ENCODE data around the gene CDH13. TPM values are rescaled to one million over a fixed set of nuclear protein-coding genes. Genes with fewer than 3 reads are reported as not detected.

Gene CDH13
- total RNA-seq, 1 donor, result 102 TPM

GRCh38 chr16:83794860-83795554, 1168.2 kb downstream of the CDH13 start:
- TF ChIP-seq, protein P1, sequence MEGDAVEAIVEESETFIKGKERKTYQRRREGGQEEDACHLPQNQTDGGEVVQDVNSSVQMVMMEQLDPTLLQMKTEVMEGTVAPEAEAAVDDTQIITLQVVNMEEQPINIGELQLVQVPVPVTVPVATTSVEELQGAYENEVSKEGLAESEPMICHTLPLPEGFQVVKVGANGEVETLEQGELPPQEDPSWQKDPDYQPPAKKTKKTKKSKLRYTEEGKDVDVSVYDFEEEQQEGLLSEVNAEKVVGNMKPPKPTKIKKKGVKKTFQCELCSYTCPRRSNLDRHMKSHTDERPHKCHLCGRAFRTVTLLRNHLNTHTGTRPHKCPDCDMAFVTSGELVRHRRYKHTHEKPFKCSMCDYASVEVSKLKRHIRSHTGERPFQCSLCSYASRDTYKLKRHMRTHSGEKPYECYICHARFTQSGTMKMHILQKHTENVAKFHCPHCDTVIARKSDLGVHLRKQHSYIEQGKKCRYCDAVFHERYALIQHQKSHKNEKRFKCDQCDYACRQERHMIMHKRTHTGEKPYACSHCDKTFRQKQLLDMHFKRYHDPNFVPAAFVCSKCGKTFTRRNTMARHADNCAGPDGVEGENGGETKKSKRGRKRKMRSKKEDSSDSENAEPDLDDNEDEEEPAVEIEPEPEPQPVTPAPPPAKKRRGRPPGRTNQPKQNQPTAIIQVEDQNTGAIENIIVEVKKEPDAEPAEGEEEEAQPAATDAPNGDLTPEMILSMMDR (IDR thresholded peaks at IDR 0.05; ENCODE audit: extremely low read depth, low read depth, low read length), result no peak
- H3K79me2 ChIP-seq (ENCODE audit: insufficient read depth, low read length), result no peaks in the 10 kb centered on the region
- H3K9me3 ChIP-seq (ENCODE audit: low read depth, low read length), result peaks cover 2% of the 10 kb centered on the region
- no peaks in the 10 kb centered on the region for H3K36me3 ChIP-seq (ENCODE audit: insufficient read depth, low read length)
- no peak overlapping the region for H3K27ac ChIP-seq (ENCODE audit: low read depth, low read length)
- DNase-seq (ENCODE audit: insufficient read length, low spot score, missing footprints), result no peak
- no peak overlapping the region for H2AFZ ChIP-seq (ENCODE audit: low read length)
- no peaks in the 10 kb centered on the region for H4K20me1 ChIP-seq (ENCODE audit: insufficient read depth, low read length)
- no peak overlapping the region for H3K4me3 ChIP-seq (ENCODE audit: insufficient read depth, low read length)
- no peaks in the 10 kb centered on the region for H3K27me3 ChIP-seq (ENCODE audit: insufficient read depth, low read length)
- H3K4me1 ChIP-seq (ENCODE audit: insufficient read depth, low read length), result no peaks in the 10 kb centered on the region
- H3K4me2 ChIP-seq (ENCODE audit: insufficient read depth, low read length), result no peak overlapping the region

GRCh38 chr16:83797013-83797412, 1170.2 kb downstream of the CDH13 start:
- H3K4me1 ChIP-seq (ENCODE audit: insufficient read depth, low read length), result peaks cover 1% of the 10 kb centered on the region
- H4K20me1 ChIP-seq (ENCODE audit: insufficient read depth, low read length), result no peaks in the 10 kb centered on the region
- peaks cover 1% of the 10 kb centered on the region for H3K27me3 ChIP-seq (ENCODE audit: insufficient read depth, low read length)

DNA sequence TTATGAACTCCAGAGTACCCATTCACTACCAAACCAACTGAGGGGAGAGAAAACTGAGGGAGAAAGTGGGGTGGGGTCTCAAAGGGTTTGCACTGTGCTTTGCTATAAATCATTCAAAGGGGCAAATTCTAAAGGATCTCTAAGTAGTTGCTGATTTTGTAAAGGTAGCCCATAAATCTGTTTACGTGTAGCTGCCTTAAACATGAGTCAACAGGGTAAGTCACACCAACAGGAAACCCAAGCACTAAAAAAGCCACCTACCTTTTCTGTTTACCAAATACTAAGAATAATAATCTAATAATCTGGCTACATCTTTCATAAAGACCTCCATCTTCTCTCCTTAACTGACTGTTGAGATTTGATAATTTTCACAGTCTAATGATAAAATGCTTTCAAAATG, 1172.6 kb downstream of the CDH13 start:
- no peaks in the 10 kb centered on the region for H4K20me1 ChIP-seq (ENCODE audit: insufficient read depth, low read length)
- DNase-seq (ENCODE audit: insufficient read length, low spot score, missing footprints), result no peak
- no peak overlapping the region for H3K4me2 ChIP-seq (ENCODE audit: insufficient read depth, low read length)
- no peak overlapping the region for H3K4me3 ChIP-seq (ENCODE audit: insufficient read depth, low read length)
- H3K36me3 ChIP-seq (ENCODE audit: insufficient read depth, low read length), result no peaks in the 10 kb centered on the region
- H2AFZ ChIP-seq (ENCODE audit: low read length), result no peak overlapping the region
- no peaks in the 10 kb centered on the region for H3K79me2 ChIP-seq (ENCODE audit: insufficient read depth, low read length)
- TF ChIP-seq, protein P1 (IDR thresholded peaks at IDR 0.05; ENCODE audit: extremely low read depth, low read depth, low read length), result no peak
- H3K4me1 ChIP-seq (ENCODE audit: insufficient read depth, low read length), result peaks cover 7% of the 10 kb centered on the region
- no peak overlapping the region for H3K27ac ChIP-seq (ENCODE audit: low read depth, low read length)
- no peaks in the 10 kb centered on the region for H3K9me3 ChIP-seq (ENCODE audit: low read depth, low read length)
- peaks cover 5% of the 10 kb centered on the region for H3K27me3 ChIP-seq (ENCODE audit: insufficient read depth, low read length)

More at GRCh38 chr16:83797013-83797412, 1170.2 kb downstream of the CDH13 start:
- no peak overlapping the region for H3K4me2 ChIP-seq (ENCODE audit: insufficient read depth, low read length)
- H3K79me2 ChIP-seq (ENCODE audit: insufficient read depth, low read length), result no peaks in the 10 kb centered on the region
- no peak overlapping the region for H3K27ac ChIP-seq (ENCODE audit: low read depth, low read length)
- no peak overlapping the region for H2AFZ ChIP-seq (ENCODE audit: low read length)
- no peak for DNase-seq (ENCODE audit: insufficient read length, low spot score, missing footprints)
- H3K36me3 ChIP-seq (ENCODE audit: insufficient read depth, low read length), result no peaks in the 10 kb centered on the region
- peaks cover 2% of the 10 kb centered on the region for H3K9me3 ChIP-seq (ENCODE audit: low read depth, low read length)
- no peak overlapping the region for H3K4me3 ChIP-seq (ENCODE audit: insufficient read depth, low read length)
- TF ChIP-seq, protein P1 (IDR thresholded peaks at IDR 0.05; ENCODE audit: extremely low read depth, low read depth, low read length), result no peak

GRCh38 chr16:83802135-83802534, 1175.4 kb downstream of the CDH13 start:
- H3K27ac ChIP-seq (ENCODE audit: low read depth, low read length), result no peak overlapping the region
- peaks cover 7% of the 10 kb centered on the region for H3K4me1 ChIP-seq (ENCODE audit: insufficient read depth, low read length)
- H2AFZ ChIP-seq (ENCODE audit: low read length), result peak overlapping the region; percentile 70
- H3K4me2 ChIP-seq (ENCODE audit: insufficient read depth, low read length), result peak overlapping the region; percentile 82
- H3K9me3 ChIP-seq (ENCODE audit: low read depth, low read length), result no peaks in the 10 kb centered on the region
- peaks cover 5% of the 10 kb centered on the region for H3K27me3 ChIP-seq (ENCODE audit: insufficient read depth, low read length)
- no peaks in the 10 kb centered on the region for H3K36me3 ChIP-seq (ENCODE audit: insufficient read depth, low read length)
- H3K79me2 ChIP-seq (ENCODE audit: insufficient read depth, low read length), result no peaks in the 10 kb centered on the region
- TF ChIP-seq, protein P1 (IDR thresholded peaks at IDR 0.05; ENCODE audit: extremely low read depth, low read depth, low read length), result no peak
- no peak for DNase-seq (ENCODE audit: insufficient read length, low spot score, missing footprints)
- peak overlapping the region; percentile 62 for H3K4me3 ChIP-seq (ENCODE audit: insufficient read depth, low read length)
- no peaks in the 10 kb centered on the region for H4K20me1 ChIP-seq (ENCODE audit: insufficient read depth, low read length)
